Measurements from ENCODE around the gene CACNA1F. TPM values are rescaled to one million over a fixed set of nuclear protein-coding genes. Genes with fewer than 3 reads are reported as not detected.

CACNA1F gene
- total and polyA plus RNA-seq, 4 donors, result 0.10 to 0.55 (median 0.42) TPM

- DNase-seq, result no peak
- no peak overlapping the region for H3K27ac ChIP-seq (ENCODE audit: low read depth in 1 of 2, low read length in 1 of 2)
- H3K27me3 ChIP-seq (ENCODE audit: control insufficient read depth in 3 of 3, insufficient read depth in 3 of 3, low read length in 2 of 3), result no peaks in the 10 kb centered on the region
- no peaks in the 10 kb centered on the region for H3K36me3 ChIP-seq (ENCODE audit: control insufficient read depth in 4 of 4, insufficient read depth in 4 of 4, low read length in 4 of 4)
- WGBS, 2 donors, result 83 to 95% methylated on average over 5 of the region's 5 CpGs
- no peak overlapping the region for H3K9ac ChIP-seq (ENCODE audit: insufficient read depth in 1 of 2, low read length in 2 of 2)
- no peak overlapping the region for H3K4me3 ChIP-seq
- H3K9me3 ChIP-seq (ENCODE audit: control insufficient read depth in 4 of 4, insufficient read depth in 3 of 4, low read length in 3 of 4), result peaks cover 0 to 6% (median 1%) of the 10 kb centered on the region in 4 donors
- ATAC-seq (ENCODE audit: insufficient read depth, low FRiP score), result no peak
- TF ChIP-seq, protein P1, sequence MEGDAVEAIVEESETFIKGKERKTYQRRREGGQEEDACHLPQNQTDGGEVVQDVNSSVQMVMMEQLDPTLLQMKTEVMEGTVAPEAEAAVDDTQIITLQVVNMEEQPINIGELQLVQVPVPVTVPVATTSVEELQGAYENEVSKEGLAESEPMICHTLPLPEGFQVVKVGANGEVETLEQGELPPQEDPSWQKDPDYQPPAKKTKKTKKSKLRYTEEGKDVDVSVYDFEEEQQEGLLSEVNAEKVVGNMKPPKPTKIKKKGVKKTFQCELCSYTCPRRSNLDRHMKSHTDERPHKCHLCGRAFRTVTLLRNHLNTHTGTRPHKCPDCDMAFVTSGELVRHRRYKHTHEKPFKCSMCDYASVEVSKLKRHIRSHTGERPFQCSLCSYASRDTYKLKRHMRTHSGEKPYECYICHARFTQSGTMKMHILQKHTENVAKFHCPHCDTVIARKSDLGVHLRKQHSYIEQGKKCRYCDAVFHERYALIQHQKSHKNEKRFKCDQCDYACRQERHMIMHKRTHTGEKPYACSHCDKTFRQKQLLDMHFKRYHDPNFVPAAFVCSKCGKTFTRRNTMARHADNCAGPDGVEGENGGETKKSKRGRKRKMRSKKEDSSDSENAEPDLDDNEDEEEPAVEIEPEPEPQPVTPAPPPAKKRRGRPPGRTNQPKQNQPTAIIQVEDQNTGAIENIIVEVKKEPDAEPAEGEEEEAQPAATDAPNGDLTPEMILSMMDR (IDR thresholded peaks at IDR 0.05; ENCODE audit: control extremely low read depth, extremely low read depth), result no peak
- H3K4me1 ChIP-seq (ENCODE audit: control insufficient read depth in 5 of 5, insufficient read depth in 5 of 5, low read length in 5 of 5), result peaks cover 0 to 5% (median 0%) of the 10 kb centered on the region in 5 donors
Observed at GRCh38 chrX:49161632-49162031, 71.5 kb downstream of the CACNA1F start.

DNA sequence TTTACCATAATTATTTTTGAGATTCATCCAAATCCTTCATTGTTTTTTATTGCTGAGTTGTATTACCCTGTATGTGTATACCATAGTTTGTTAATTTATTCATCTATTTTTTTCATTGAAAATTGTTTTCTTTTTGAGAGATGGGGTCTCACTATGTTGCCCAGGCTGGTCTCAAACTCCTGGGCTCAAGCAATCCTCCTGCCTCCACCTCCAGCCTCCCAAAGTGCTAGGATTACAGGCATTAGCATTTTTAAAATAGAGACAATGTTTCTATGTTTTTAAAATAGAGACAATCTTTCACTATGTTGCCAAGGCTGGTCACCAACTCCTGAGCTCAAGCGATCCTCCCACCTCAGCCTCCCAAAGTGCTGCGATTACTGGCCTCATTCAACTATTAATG lies 72.2 kb downstream of the CACNA1F start:
- H3K9ac ChIP-seq (ENCODE audit: insufficient read depth in 1 of 2, low read length in 2 of 2), result no peak overlapping the region
- no peak overlapping the region for H3K27ac ChIP-seq (ENCODE audit: low read depth in 1 of 2, low read length in 1 of 2)
- 87 to 100% methylated on average over 2 of the region's 2 CpGs for WGBS, 2 donors
- H3K9me3 ChIP-seq (ENCODE audit: control insufficient read depth in 4 of 4, insufficient read depth in 3 of 4, low read length in 3 of 4), result peaks cover 0 to 3% (median under 1%) of the 10 kb centered on the region in 4 donors
- DNase-seq (no peak), ATAC-seq (ENCODE audit: insufficient read depth, low FRiP score) (no peak)
- no peak overlapping the region for H3K4me3 ChIP-seq
- no peaks in the 10 kb centered on the region for H3K27me3 ChIP-seq (ENCODE audit: control insufficient read depth in 3 of 3, insufficient read depth in 3 of 3, low read length in 2 of 3)
- TF ChIP-seq, protein P1 (IDR thresholded peaks at IDR 0.05; ENCODE audit: control extremely low read depth, extremely low read depth), result no peak
- H3K4me1 ChIP-seq (ENCODE audit: control insufficient read depth in 5 of 5, insufficient read depth in 5 of 5, low read length in 5 of 5), result peaks cover 0 to 5% (median 0%) of the 10 kb centered on the region in 5 donors
- H3K36me3 ChIP-seq (ENCODE audit: control insufficient read depth in 4 of 4, insufficient read depth in 4 of 4, low read length in 4 of 4), result no peaks in the 10 kb centered on the region

GRCh38 chrX:49157194-49157593 lies 75.9 kb downstream of the CACNA1F start:
- Histone ChIP-seq H3K9ac (ENCODE audit: insufficient read depth in 1 of 2, low read length in 2 of 2) (no peak overlapping the region), H3K4me3 (no peak overlapping the region), H3K27ac (ENCODE audit: low read depth in 1 of 2, low read length in 1 of 2) (no peak overlapping the region), H3K36me3 (ENCODE audit: control insufficient read depth in 4 of 4, insufficient read depth in 4 of 4, low read length in 4 of 4) (no peaks in the 10 kb centered on the region), H3K27me3 (ENCODE audit: control insufficient read depth in 3 of 3, insufficient read depth in 3 of 3, low read length in 2 of 3) (no peaks in the 10 kb centered on the region), H3K4me1 (ENCODE audit: control insufficient read depth in 5 of 5, insufficient read depth in 5 of 5, low read length in 5 of 5) (no peaks in the 10 kb centered on the region), H3K9me3 (ENCODE audit: control insufficient read depth in 4 of 4, insufficient read depth in 3 of 4, low read length in 3 of 4) (peaks cover 0 to 3% (median 0%) of the 10 kb centered on the region in 4 donors)
- DNase-seq (no peak), ATAC-seq (ENCODE audit: insufficient read depth, low FRiP score) (no peak)
- 79 to 87% methylated on average over 13 to 24 of the region's 25 CpGs for WGBS, 2 donors
- TF ChIP-seq, protein P1 (IDR thresholded peaks at IDR 0.05; ENCODE audit: control extremely low read depth, extremely low read depth), result no peak

Measured in lung (tissue), 12 donors.